ENCODE measurements around the gene COL26A1.

GRCh38 chr7:101487753-101488152, 125.1 kb downstream of the COL26A1 start:
- TF ChIP-seq MXI1 (IDR thresholded peaks at IDR 0.05; ENCODE audit: borderline replicate concordance, low read depth, low read length) (no peak), MAFK (IDR thresholded peaks at IDR 0.05; ENCODE audit: low read depth, low read length) (no peak), CTCF (conservative IDR thresholded peaks at IDR 0.05; ENCODE audit: low read depth, low read length) (no peak), POLR2A (IDR thresholded peaks at IDR 0.05; ENCODE audit: low read depth, low read length) (no peak), MAZ (IDR thresholded peaks at IDR 0.05; ENCODE audit: borderline replicate concordance, low read depth, low read length) (no peak), RCOR1 (IDR thresholded peaks at IDR 0.05; ENCODE audit: insufficient replicate concordance, low read length) (no peak), CHD1 (IDR thresholded peaks at IDR 0.05; ENCODE audit: low read depth, low read length) (no peak), CEBPB (IDR thresholded peaks at IDR 0.05; ENCODE audit: low read depth, low read length) (no peak)
